Activated CD4-positive, alpha-beta T cell treated with anti-CD3 and anti-CD28 coated beads, Interleukin-2, Interleukin-6, amounts not matched to agents 100 ng/mL and 50 ng/mL, durations not matched to agents 16 hours and 8 hours (primary cell): ENCODE data around the gene DNAJB8.

Experiments used
- DNase-seq: peaks from one replicate; pipeline ENCODE4 v3.0.0-alpha.2; 2020

Gene DNAJB8

GRCh38 chr3:128463771-128464170 lies 2.9 kb downstream of the DNAJB8 start:
- no peak for DNase-seq

- no peak for DNase-seq
These were observed 3.3 kb downstream of the DNAJB8 start for GRCh38 chr3:128463354-128463753.

- DNase-seq: no peak
These were observed 3.8 kb downstream of the DNAJB8 start for GRCh38 chr3:128462931-128463330.

- DNase-seq: no peak
These were observed 4.3 kb downstream of the DNAJB8 start for GRCh38 chr3:128462341-128462910.

- no peak for DNase-seq
These were observed 5.0 kb downstream of the DNAJB8 start for GRCh38 chr3:128461731-128462130.

- DNase-seq: no peak
These were observed 7.2 kb downstream of the DNAJB8 start for GRCh38 chr3:128459461-128459820.

GRCh38 chr3:128458746-128459460 lies 7.8 kb downstream of the DNAJB8 start:
- DNase-seq: no peak

GRCh38 chr3:128457937-128458336 lies 8.8 kb downstream of the DNAJB8 start:
- DNase-seq: no peak

GRCh38 chr3:128456776-128457715 lies 9.6 kb downstream of the DNAJB8 start:
- no peak for DNase-seq

- DNase-seq: no peak
These were observed 10.6 kb downstream of the DNAJB8 start for GRCh38 chr3:128455786-128456748.

- no peak for DNase-seq
These were observed 11.6 kb downstream of the DNAJB8 start for GRCh38 chr3:128455116-128455515.

GRCh38 chr3:128454310-128454618 lies 12.4 kb downstream of the DNAJB8 start:
- DNase-seq: no peak

- no peak for DNase-seq
These were observed 13.0 kb downstream of the DNAJB8 start for GRCh38 chr3:128453501-128454309.

GRCh38 chr3:128452678-128453275 lies 13.9 kb downstream of the DNAJB8 start:
- no peak for DNase-seq

GRCh38 chr3:128452120-128452519 lies 14.6 kb downstream of the DNAJB8 start:
- DNase-seq: no peak

GRCh38 chr3:128449111-128449638 lies 17.5 kb downstream of the DNAJB8 start:
- DNase-seq: peak; percentile 21

- DNase-seq: peak; percentile 65
These were observed 18.2 kb downstream of the DNAJB8 start for GRCh38 chr3:128448491-128448890.

- peak; percentile 87 for DNase-seq
These were observed 19.1 kb downstream of the DNAJB8 start for GRCh38 chr3:128447561-128448013.

- no peak for DNase-seq
These were observed 19.9 kb downstream of the DNAJB8 start for GRCh38 chr3:128446821-128447220.

- DNase-seq: no peak
These were observed 21.3 kb downstream of the DNAJB8 start for GRCh38 chr3:128445357-128445756.

GRCh38 chr3:128443771-128444170 lies 22.9 kb downstream of the DNAJB8 start:
- no peak for DNase-seq
